Heart right ventricle (tissue), 16 donors: ENCODE data around the gene SMIM17. TPM values are rescaled to one million over a fixed set of nuclear protein-coding genes. Genes with fewer than 3 reads are reported as not detected.
"Not testable (repeated sequence)": the region's sequence is repeated elsewhere in the genome, so short reads cannot be mapped to it uniquely, and the experiment has no call there.

Source experiments
- ATAC-seq, 8 donors: fragments of 200-7000 bp; cut with Tn5 transposase; one replicate each; pipeline ENCODE4 v1.9.1; 2020; ENCODE audit warnings: mild to moderate bottlenecking in 8 of 8, moderate library complexity in 8 of 8, moderate number of reproducible peaks in 1 of 8
- DNase-seq, 2 donors: peaks; one replicate each; pipeline ENCODE4 v3.0.0-alpha.2; 2020
- H3K27ac ChIP-seq, 10 donors: fragments of 200-600 bp; sonication (generic) in 2 of 10; one replicate each; pipeline versions ENCODE4 v1.5.0 to v1.8.0; 2020 to 2022; ENCODE audit warnings: mild to moderate bottlenecking in 3 of 10
- H3K27me3 ChIP-seq, 7 donors: fragments of 200-600 bp; one replicate each; pipeline ENCODE4 v1.8.0; 2021 to 2022; ENCODE audit warnings: mild to moderate bottlenecking in 2 of 7
- H3K36me3 ChIP-seq, 9 donors: fragments of 200-600 bp; sonication (generic) in 1 of 9; one replicate each; pipeline versions ENCODE4 v1.5.0 to v1.8.0; 2020 to 2022; ENCODE audit warnings: mild to moderate bottlenecking in 2 of 9
- H3K4me1 ChIP-seq, 9 donors: fragments of 200-600 bp; sonication (generic) in 1 of 9; one replicate each; pipeline versions ENCODE4 v1.5.0 to v1.8.0; 2020 to 2022; ENCODE audit warnings: mild to moderate bottlenecking in 4 of 9
- H3K4me3 ChIP-seq, 10 donors: fragments of 200-600 bp; sonication (generic) in 2 of 10; one replicate each; pipeline versions ENCODE4 v1.5.0 to v1.8.0; 2020 to 2022; ENCODE audit warnings: mild to moderate bottlenecking in 7 of 10, moderate library complexity in 2 of 10
- H3K9me3 ChIP-seq, 11 donors: fragments of 200-600 bp in 10 of 11; sonication (generic) in 2 of 11; one replicate each; pipeline versions ENCODE4 v1.5.0 to v1.8.0; 2013 to 2022; ENCODE audit warnings: mild to moderate bottlenecking in 2 of 11, control low read depth in 1 of 11, moderate library complexity in 1 of 11
- WGBS, 2 donors: extraction: QIAGEN DNeasy Blood & Tissue Kit; methylation state at CpG; one replicate each; pipeline ENCODE4 v1.1.7; 2013; ENCODE audit warnings: inconsistent platforms in 1 of 2; 5-methylcytosine and 5-hydroxymethylcytosine counted together
- intact Hi-C, 10 donors: fragments of 100-400 bp; cut with DNase I; formaldehyde crosslinking; loops; one replicate each; pipeline versions ENCODE4 v1.11.1 to v1.14.2; 2022
- polyA plus RNA-seq, 2 donors: library from polyadenylated mRNA; stranded (reverse); fragments of 200-250 nt; gene quantifications; one replicate each; pipeline ENCODE4 v1.2.3, GENCODE V29; 2013
- total RNA-seq, 10 donors: library from RNA; stranded (reverse); fragmentation: NEBNext Ultra II Directional in 3 of 10; extraction: Animal tissue kit (Norgen Biotek cat#: 25700) in 3 of 10; gene quantifications; one replicate each; pipeline versions ENCODE4 v1.2.1 to v1.2.4, GENCODE V29; 2021 to 2023
- TF ChIP-seq, protein P1 (sequence below), 9 donors: fragments of 200-600 bp; sonication (generic) in 2 of 9; IDR thresholded peaks; one replicate each; pipeline versions ENCODE4 v1.5.0 to v1.8.0; 2021 to 2022; ENCODE audit warnings: antibody characterized with exemption in 9 of 9, mild to moderate bottlenecking in 5 of 9, moderate library complexity in 1 of 9
- donor health status: Arrhythmogenic right ventricular cardiomyopathy.
- donor health status: ischemic (EF 13 %, LVEDD 7.1; RV severe dilation, severe dysfunction).
- donor health status: healthy with polysubstance abuse.
- donor health status: DM: no; HTN: yes; CAD: no.
- donor health status: DM: no; HTN: no; CAD: no.
- donor health status: ischemic (EF 25% LVEDD 6.9; RV normal size, moderate dysfunction).
- donor health status: ischemic (EF 25% LVEDD 5.7; RV mildly dilated, moderate dysfunction).
- donor health status: healthy.
- donor health status: DM: yes; HTN: yes; CAD: no.
- donor health status: Ischemic cardiomyopathy.
- donor health status: ischemic (EF 35%, LVEDD 5.7; RV mildly dilated, moderate dysfunction).
- donor health status: nonischemic (EF 11% LVEDD 7.7; RV severe dilation, severe dysfunction).
- donor health status: DM: yes; HTN: yes; CAD: no.
- donor health status: PGD.
- donor health status: ischemic (EF 29% LVEDD 5.4; RV normal size, mild dysfunction).
- donor health status: nonischemic (EF 23%, LVEDD 6.1; RV moderate dilation, normal function).

SMIM17 gene
- total and polyA plus RNA-seq, 12 donors: 0.14 to 0.67 (median 0.35) TPM; not detected in 5

DNA sequence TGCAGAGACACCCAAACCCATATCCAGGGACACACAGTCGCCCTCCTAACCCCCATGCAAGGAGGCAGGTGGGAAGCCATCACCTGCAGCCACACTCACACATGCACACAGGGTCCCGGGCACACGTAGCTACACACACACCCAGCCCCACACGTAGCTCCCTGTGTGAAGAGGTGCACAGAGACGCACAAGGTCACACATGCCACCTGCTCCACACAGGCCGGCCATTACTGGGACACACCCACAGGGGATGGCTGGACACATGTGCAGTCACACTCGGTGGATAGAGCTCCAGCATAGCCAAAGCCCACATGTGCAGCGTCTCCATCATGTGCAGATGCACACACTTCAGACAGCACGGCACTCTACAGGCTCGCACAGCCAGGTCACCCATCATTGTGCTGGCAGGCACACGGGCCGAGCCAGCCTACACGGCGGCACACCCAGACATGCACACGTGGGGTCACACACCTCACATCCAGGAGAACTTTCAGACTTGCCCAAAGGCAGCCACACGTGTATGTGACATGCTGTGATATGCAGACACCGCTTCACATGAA, 27.5 kb downstream of the SMIM17 start:
- no peak for ATAC-seq
- WGBS, 2 donors: 69 to 83% methylated on average over 17 of the region's 17 CpGs
- H3K4me3 ChIP-seq: peak overlapping the region in 9 of 10 donors; percentile 57 to 95 (median 82)
- no peak overlapping the region for H3K27ac ChIP-seq
- no peaks in the 10 kb centered on the region for H3K36me3 ChIP-seq
- intact Hi-C loops: loop anchor here in 2 of 10 donors (5.0 to 10.0 kb wide), 2 partner anchors 268 to 694 kb away; partner anchors contain the start of genes TRAPPC2B (in 1 of the 2), ZNF547 (in 1 of the 2) and ZNF583 (in 1 of the 2)
- peaks cover 5 to 19% (median 11%) of the 10 kb centered on the region in 9 donors for H3K4me1 ChIP-seq
- H3K9me3 ChIP-seq: peaks cover 0 to 4% (median 0%) of the 10 kb centered on the region in 11 donors
- TF ChIP-seq, protein P1, sequence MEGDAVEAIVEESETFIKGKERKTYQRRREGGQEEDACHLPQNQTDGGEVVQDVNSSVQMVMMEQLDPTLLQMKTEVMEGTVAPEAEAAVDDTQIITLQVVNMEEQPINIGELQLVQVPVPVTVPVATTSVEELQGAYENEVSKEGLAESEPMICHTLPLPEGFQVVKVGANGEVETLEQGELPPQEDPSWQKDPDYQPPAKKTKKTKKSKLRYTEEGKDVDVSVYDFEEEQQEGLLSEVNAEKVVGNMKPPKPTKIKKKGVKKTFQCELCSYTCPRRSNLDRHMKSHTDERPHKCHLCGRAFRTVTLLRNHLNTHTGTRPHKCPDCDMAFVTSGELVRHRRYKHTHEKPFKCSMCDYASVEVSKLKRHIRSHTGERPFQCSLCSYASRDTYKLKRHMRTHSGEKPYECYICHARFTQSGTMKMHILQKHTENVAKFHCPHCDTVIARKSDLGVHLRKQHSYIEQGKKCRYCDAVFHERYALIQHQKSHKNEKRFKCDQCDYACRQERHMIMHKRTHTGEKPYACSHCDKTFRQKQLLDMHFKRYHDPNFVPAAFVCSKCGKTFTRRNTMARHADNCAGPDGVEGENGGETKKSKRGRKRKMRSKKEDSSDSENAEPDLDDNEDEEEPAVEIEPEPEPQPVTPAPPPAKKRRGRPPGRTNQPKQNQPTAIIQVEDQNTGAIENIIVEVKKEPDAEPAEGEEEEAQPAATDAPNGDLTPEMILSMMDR (IDR thresholded peaks at IDR 0.05): no peak
- no peak for DNase-seq
- H3K27me3 ChIP-seq: no peaks in the 10 kb centered on the region

DNA sequence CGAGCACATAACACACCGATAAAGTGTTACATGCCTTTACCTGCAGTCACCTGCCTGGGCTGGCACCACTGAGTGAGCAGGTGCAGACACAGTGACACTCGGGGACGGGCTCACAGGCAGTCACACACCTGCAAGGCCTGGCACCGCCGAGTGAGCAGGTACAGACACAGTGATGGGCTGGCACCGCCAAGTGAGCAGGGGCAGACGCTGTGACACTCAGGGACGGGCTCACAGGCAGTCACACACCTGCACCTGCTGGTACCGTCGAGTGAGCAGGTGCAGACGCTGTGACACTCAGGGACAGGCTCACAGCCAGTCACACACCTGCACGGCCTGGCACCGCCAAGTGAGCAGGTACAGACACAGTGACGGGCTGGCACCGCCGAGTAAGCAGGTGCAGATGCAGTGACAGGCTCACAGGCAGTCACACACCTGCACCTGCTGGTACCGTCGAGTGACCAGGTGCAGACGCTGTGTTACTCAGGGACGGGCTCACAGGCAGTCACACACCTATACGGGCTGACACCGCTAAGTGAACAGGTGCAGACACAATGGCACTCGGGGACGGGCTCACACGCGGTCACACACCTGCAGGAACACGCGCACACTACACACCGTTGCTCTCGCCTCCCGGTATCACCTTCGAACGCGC, 28.1 kb downstream of the SMIM17 start:
- peak overlapping the region in 9 of 10 donors; percentile 46 to 82 (median 57) for H3K27ac ChIP-seq
- H3K27me3 ChIP-seq: no peaks in the 10 kb centered on the region
- peak overlapping the region; percentile 29 to 95 (median 81) for H3K4me3 ChIP-seq
- H3K4me1 ChIP-seq: peaks cover 5 to 19% (median 11%) of the 10 kb centered on the region in 9 donors
- peaks cover 0 to 2% (median 0%) of the 10 kb centered on the region in 11 donors for H3K9me3 ChIP-seq
- no peaks in the 10 kb centered on the region for H3K36me3 ChIP-seq
- DNase-seq (no peak), ATAC-seq (peak in 6 of 8 donors; percentile 8 to 45 (median 36))
- intact Hi-C loops: loop anchor here in 2 of 10 donors (5.0 to 10.0 kb wide), 2 partner anchors 269 to 694 kb away; partner anchors contain the start of genes TRAPPC2B (in 1 of the 2), ZNF547 (in 1 of the 2) and ZNF583 (in 1 of the 2)
- WGBS, 2 donors: 27 to 34% methylated on average over 35 of the region's 35 CpGs
- TF ChIP-seq, protein P1 (IDR thresholded peaks at IDR 0.05): no peak

DNA sequence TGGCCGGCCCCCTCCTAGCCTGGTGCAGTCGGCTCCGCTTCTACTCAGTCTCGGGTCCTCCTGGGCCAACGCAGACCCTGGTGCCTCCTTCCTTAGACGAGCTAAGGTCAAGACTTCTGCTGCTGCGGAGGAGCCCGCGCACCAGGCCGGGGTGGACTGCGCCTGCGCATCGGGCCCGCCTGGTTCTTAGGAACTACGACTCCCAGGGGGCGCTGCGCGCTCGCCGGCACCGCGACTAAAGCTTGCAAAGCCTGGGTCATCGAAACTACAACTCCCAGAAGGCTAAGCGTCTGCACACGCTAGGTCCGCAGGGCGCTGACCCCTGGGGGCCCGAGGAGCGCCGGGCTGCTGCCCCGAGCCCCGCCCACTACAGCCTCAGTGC, 28.6 kb downstream of the SMIM17 start, which contains the start of gene ZNF835:
ZNF835 (minus strand) TSS at position 145 of the 382 bp plus-strand sequence. CDS start 6,559 bp downstream, outside the sequence.
- peak within 1 kb of the TSS in 9 of 10 donors; percentile 46 to 82 (median 57) for H3K27ac ChIP-seq
- no peaks in the 10 kb centered on the region for H3K27me3 ChIP-seq
- peaks cover 5 to 19% (median 11%) of the 10 kb centered on the region in 9 donors for H3K4me1 ChIP-seq
- ATAC-seq (peak; percentile 95 to 99 (median 98)), DNase-seq (peak; percentile 95 to 99)
- H3K4me3 ChIP-seq: peak within 1 kb of the TSS; percentile 29 to 95 (median 81)
- H3K9me3 ChIP-seq: no peaks in the 10 kb centered on the region
- intact Hi-C loops: loop anchor here in 2 of 10 donors (5.0 to 10.0 kb wide), 2 partner anchors 269 to 693 kb away; partner anchors contain the start of genes TRAPPC2B (in 1 of the 2), ZNF547 (in 1 of the 2) and ZNF583 (in 1 of the 2)
- TF ChIP-seq, protein P1 (IDR thresholded peaks at IDR 0.05): peak in 6 of 9 donors; percentile 40 to 59 (median 53)
- H3K36me3 ChIP-seq: no peaks in the 10 kb centered on the region
- WGBS, 2 donors: 0 to 2% methylated on average over 31 to 32 of the region's 32 CpGs

DNA sequence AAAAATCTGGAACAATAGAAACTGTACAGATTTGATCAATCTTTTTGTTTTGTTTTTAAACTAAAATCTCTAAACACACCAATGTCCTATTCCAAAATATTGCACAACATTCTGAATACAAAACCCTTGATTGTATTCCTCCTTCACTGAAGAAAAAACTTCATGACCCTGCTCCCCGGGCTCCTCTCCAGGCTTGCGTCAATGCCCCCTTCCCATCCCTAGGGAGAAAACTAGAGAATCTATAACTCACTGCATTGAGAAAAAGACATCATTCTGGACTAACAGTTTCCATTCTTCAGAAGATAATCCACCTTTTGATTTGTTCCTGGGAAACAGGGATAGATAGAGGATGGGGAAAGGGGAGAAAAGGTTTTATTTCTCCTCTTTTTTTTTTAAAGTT, 29.7 kb downstream of the SMIM17 start:
- DNase-seq: peak in 1 of 2 donors; percentile 49
- 66 to 80% methylated on average over 2 of the region's 2 CpGs for WGBS, 2 donors
- not testable (repeated sequence) for H3K36me3 ChIP-seq, H3K9me3 ChIP-seq, H3K4me3 ChIP-seq, H3K27me3 ChIP-seq, H3K27ac ChIP-seq
- ATAC-seq: peak in 1 of 8 donors; percentile 16
- peaks cover 5 to 19% (median 11%) of the 10 kb centered on the region in 9 donors for H3K4me1 ChIP-seq
- intact Hi-C loops: loop anchor here in 2 of 10 donors (5.0 to 10.0 kb wide), 2 partner anchors 270 to 692 kb away; partner anchors contain the start of genes TRAPPC2B (in 1 of the 2), ZNF547 (in 1 of the 2) and ZNF583 (in 1 of the 2)
